ENCODE measurements around the gene FUT8. TPM values are rescaled to one million over a fixed set of nuclear protein-coding genes. Genes with fewer than 3 reads are reported as not detected.

Gene FUT8
- polyA plus RNA-seq, 1 of the 3 experiments (the other 2 are of a cell fraction), result 31.7 TPM

DNA sequence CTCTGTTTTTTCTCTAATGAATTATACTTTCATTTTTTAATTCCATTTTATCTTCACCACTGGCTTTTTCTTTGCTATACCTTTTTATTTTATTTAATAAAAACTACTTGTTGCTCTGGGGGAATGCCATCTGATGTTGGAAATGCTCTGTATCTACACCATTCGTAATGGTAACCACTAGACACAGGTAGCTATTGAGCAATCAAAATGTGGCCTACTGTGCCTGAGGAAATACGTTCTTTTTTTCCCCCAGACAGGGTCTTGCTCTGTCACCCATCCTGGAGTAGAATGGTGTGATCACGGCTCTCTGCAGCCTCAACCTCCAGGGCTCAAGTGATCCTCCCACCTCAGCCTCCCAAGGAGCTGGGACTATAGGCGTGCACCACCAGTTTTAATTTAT, 140.2 kb downstream of the FUT8 start:
- TF ChIP-seq EZH2phosphoT487 (IDR thresholded peaks at IDR 0.05; ENCODE audit: borderline replicate concordance, low read depth) (no peak), YY1 (IDR thresholded peaks at IDR 0.05; ENCODE audit: low read depth) (no peak), RFX5 (IDR thresholded peaks at IDR 0.05; ENCODE audit: low read length) (no peak), TEAD4 (IDR thresholded peaks at IDR 0.05; ENCODE audit: borderline replicate concordance, insufficient read depth) (no peak), JUND (IDR thresholded peaks at IDR 0.05) (no peak), RXRA (IDR thresholded peaks at IDR 0.05; ENCODE audit: borderline replicate concordance, low read depth) (no peak)
- TF ChIP-seq, protein P1, sequence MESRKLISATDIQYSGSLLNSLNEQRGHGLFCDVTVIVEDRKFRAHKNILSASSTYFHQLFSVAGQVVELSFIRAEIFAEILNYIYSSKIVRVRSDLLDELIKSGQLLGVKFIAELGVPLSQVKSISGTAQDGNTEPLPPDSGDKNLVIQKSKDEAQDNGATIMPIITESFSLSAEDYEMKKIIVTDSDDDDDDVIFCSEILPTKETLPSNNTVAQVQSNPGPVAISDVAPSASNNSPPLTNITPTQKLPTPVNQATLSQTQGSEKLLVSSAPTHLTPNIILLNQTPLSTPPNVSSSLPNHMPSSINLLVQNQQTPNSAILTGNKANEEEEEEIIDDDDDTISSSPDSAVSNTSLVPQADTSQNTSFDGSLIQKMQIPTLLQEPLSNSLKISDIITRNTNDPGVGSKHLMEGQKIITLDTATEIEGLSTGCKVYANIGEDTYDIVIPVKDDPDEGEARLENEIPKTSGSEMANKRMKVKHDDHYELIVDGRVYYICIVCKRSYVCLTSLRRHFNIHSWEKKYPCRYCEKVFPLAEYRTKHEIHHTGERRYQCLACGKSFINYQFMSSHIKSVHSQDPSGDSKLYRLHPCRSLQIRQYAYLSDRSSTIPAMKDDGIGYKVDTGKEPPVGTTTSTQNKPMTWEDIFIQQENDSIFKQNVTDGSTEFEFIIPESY (IDR thresholded peaks at IDR 0.05; ENCODE audit: borderline replicate concordance, low read depth), result no peak
- TF ChIP-seq, protein P2, sequence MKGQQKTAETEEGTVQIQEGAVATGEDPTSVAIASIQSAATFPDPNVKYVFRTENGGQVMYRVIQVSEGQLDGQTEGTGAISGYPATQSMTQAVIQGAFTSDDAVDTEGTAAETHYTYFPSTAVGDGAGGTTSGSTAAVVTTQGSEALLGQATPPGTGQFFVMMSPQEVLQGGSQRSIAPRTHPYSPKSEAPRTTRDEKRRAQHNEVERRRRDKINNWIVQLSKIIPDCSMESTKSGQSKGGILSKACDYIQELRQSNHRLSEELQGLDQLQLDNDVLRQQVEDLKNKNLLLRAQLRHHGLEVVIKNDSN (IDR thresholded peaks at IDR 0.05; ENCODE audit: borderline replicate concordance, low read depth), result no peak
- TF ChIP-seq, protein P3, sequence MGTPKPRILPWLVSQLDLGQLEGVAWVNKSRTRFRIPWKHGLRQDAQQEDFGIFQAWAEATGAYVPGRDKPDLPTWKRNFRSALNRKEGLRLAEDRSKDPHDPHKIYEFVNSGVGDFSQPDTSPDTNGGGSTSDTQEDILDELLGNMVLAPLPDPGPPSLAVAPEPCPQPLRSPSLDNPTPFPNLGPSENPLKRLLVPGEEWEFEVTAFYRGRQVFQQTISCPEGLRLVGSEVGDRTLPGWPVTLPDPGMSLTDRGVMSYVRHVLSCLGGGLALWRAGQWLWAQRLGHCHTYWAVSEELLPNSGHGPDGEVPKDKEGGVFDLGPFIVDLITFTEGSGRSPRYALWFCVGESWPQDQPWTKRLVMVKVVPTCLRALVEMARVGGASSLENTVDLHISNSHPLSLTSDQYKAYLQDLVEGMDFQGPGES (IDR thresholded peaks at IDR 0.05; ENCODE audit: low read depth, low read length), result no peak
- TF ChIP-seq, protein P4, sequence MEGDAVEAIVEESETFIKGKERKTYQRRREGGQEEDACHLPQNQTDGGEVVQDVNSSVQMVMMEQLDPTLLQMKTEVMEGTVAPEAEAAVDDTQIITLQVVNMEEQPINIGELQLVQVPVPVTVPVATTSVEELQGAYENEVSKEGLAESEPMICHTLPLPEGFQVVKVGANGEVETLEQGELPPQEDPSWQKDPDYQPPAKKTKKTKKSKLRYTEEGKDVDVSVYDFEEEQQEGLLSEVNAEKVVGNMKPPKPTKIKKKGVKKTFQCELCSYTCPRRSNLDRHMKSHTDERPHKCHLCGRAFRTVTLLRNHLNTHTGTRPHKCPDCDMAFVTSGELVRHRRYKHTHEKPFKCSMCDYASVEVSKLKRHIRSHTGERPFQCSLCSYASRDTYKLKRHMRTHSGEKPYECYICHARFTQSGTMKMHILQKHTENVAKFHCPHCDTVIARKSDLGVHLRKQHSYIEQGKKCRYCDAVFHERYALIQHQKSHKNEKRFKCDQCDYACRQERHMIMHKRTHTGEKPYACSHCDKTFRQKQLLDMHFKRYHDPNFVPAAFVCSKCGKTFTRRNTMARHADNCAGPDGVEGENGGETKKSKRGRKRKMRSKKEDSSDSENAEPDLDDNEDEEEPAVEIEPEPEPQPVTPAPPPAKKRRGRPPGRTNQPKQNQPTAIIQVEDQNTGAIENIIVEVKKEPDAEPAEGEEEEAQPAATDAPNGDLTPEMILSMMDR (IDR thresholded peaks at IDR 0.05), result no peak
- TF ChIP-seq, protein P5, sequence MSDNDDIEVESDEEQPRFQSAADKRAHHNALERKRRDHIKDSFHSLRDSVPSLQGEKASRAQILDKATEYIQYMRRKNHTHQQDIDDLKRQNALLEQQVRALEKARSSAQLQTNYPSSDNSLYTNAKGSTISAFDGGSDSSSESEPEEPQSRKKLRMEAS (IDR thresholded peaks at IDR 0.05; ENCODE audit: low read depth), result no peak
- TF ChIP-seq, protein P6, sequence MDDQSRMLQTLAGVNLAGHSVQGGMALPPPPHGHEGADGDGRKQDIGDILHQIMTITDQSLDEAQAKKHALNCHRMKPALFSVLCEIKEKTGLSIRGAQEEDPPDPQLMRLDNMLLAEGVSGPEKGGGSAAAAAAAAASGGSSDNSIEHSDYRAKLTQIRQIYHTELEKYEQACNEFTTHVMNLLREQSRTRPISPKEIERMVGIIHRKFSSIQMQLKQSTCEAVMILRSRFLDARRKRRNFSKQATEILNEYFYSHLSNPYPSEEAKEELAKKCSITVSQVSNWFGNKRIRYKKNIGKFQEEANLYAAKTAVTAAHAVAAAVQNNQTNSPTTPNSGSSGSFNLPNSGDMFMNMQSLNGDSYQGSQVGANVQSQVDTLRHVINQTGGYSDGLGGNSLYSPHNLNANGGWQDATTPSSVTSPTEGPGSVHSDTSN (IDR thresholded peaks at IDR 0.05), result no peak
- Histone ChIP-seq H4K20me1 (ENCODE audit: insufficient read depth) (no peaks in the 10 kb centered on the region; the same call in 1 of the 2 replicates), H3K9me3 (no peaks in the 10 kb centered on the region), H3K4me3 (ENCODE audit: low read depth in 2 of 2, low read length in 1 of 2) (no peak overlapping the region), H3K4me2 (no peak overlapping the region), H3K27ac (ENCODE audit: low read depth in 2 of 2, low read length in 1 of 2) (no peak overlapping the region), H3K79me2 (ENCODE audit: insufficient read depth) (peaks cover 68% of the 10 kb centered on the region), H3K4me1 (ENCODE audit: control insufficient read depth in 1 of 2, insufficient read depth in 2 of 2, low read depth in 1 of 2, low read length in 1 of 2) (no peaks in the 10 kb centered on the region), H3K36me3 (replicated peaks in 1 of 2; ENCODE audit: control insufficient read depth in 1 of 2, insufficient read depth in 2 of 2, low read length in 1 of 2) (no peaks in the 10 kb centered on the region), H3F3A (replicated peaks; ENCODE audit: insufficient read depth) (no peaks in the 10 kb centered on the region), H3K9me2 (no peaks in the 10 kb centered on the region), H3K27me3 (ENCODE audit: insufficient read depth) (no peaks in the 10 kb centered on the region), H2AFZ (ENCODE audit: low read depth) (no peak overlapping the region), H3K9ac (no peak overlapping the region)
- WGBS (ENCODE audit: low lambda C conversion rate), result 98% methylated on average over 4 of the region's 4 CpGs
- ChIA-PET CTCF (interaction anchor here (1.3 kb wide), 1 partner anchor 11 kb away, joined by 3 read pairs; no protein-coding TSS in a partner anchor), POLR2A (no interaction called here)
- DNase-seq, result no peak
